SK-N-SH (cell line): Measurements from ENCODE around the gene CCDC78. TPM values are rescaled to one million over a fixed set of nuclear protein-coding genes. Genes with fewer than 3 reads are reported as not detected.
"Not testable (repeated sequence)": the region's sequence is repeated elsewhere in the genome, so short reads cannot be mapped to it uniquely, and the experiment has no call there.

Experiments used
- CTCF ChIA-PET: fragments of 300-600, 350-600 bp; formaldehyde crosslinking; extraction: SDS; loops from one replicate; lab custom pipeline; 2021; lab: Yijun Ruan, JAX
- POLR2A ChIA-PET: fragments of 350-600 bp; sonication (Branson Sonifier 250); formaldehyde crosslinking; extraction: SDS; loops from one replicate; lab custom pipeline; 2020; ENCODE audit warnings: antibody characterized with exemption, inconsistent platforms; lab: Yijun Ruan, JAX
- DNase-seq: peaks from one replicate; pipeline ENCODE4 v3.0.0; 2012
- H2AFZ ChIP-seq: fragments of 200-600 bp; sonication (generic); 2 replicates; pipeline ENCODE4 v1.8.1; 2016; ENCODE audit warnings: antibody characterized with exemption, mild to moderate bottlenecking, low read depth
- H3F3A ChIP-seq: fragments of 200-600 bp; sonication (generic); replicated peaks from 2 replicates; pipeline ENCODE3; 2016; ENCODE audit warnings: antibody characterized with exemption, mild to moderate bottlenecking; ENCODE audit not compliant: insufficient read depth
- H3K27ac ChIP-seq, 2 experiments: fragments of 200-500 bp in 1 of 2; fragments of 200-600 bp in 1 of 2; sonication (Bioruptor generic) in 1 of 2; sonication (generic), shearing (Covaris generic) in 1 of 2; 2 replicates each; pipeline versions ENCODE4 v1.5.1 to v1.6.1; 2014 to 2016; ENCODE audit warnings: low read depth in 2 of 2, inconsistent platforms in 1 of 2, low read length in 1 of 2, mild to moderate bottlenecking in 1 of 2, mixed read lengths in 1 of 2
- H3K27me3 ChIP-seq: fragments of 200-600 bp; sonication (generic), shearing (Covaris generic); 2 replicates; pipeline ENCODE4 v1.6.1; 2016; ENCODE audit warnings: mixed run types; ENCODE audit not compliant: insufficient read depth
- H3K36me3 ChIP-seq, 2 experiments: fragments of 200-500 bp in 1 of 2; fragments of 200-600 bp in 1 of 2; sonication (Bioruptor generic) in 1 of 2; sonication (generic) in 1 of 2; replicated peaks in 1 of 2; 2 replicates each; pipeline versions ENCODE3 to v1.5.1; 2014 to 2016; ENCODE audit warnings: low read length in 1 of 2, mild to moderate bottlenecking in 1 of 2; ENCODE audit not compliant: insufficient read depth in 2 of 2, control insufficient read depth in 1 of 2
- H3K4me1 ChIP-seq, 2 experiments: fragments of 200-500 bp in 1 of 2; fragments of 200-600 bp in 1 of 2; sonication (Bioruptor generic) in 1 of 2; sonication (generic), shearing (Covaris generic) in 1 of 2; 2 replicates each; pipeline versions ENCODE4 v1.5.1 to v1.6.1; 2014 to 2016; ENCODE audit warnings: low read depth in 1 of 2, low read length in 1 of 2, mixed run types in 1 of 2; ENCODE audit not compliant: insufficient read depth in 2 of 2, control insufficient read depth in 1 of 2
- H3K4me2 ChIP-seq: fragments of 200-600 bp; sonication (generic), shearing (Covaris generic); 2 replicates; pipeline ENCODE4 v1.6.1; 2017; ENCODE audit warnings: mixed run types
- H3K4me3 ChIP-seq, 2 experiments: fragments of 200-500 bp in 1 of 2; fragments of 200-600 bp in 1 of 2; sonication (Bioruptor generic) in 1 of 2; sonication (generic), shearing (Covaris generic) in 1 of 2; 2 replicates each; pipeline versions ENCODE4 v1.5.1 to v1.8.1; 2014 to 2016; ENCODE audit warnings: low read depth in 2 of 2, inconsistent platforms in 1 of 2, low read length in 1 of 2, mild to moderate bottlenecking in 1 of 2, mixed read lengths in 1 of 2, moderate library complexity in 1 of 2
- H3K79me2 ChIP-seq: fragments of 200-600 bp; sonication (generic); 2 replicates; pipeline ENCODE4 v1.8.1; 2017; ENCODE audit warnings: mild to moderate bottlenecking; ENCODE audit not compliant: insufficient read depth
- H3K9ac ChIP-seq: fragments of 200-600 bp; sonication (generic); 2 replicates; pipeline ENCODE4 v1.6.1; 2017; ENCODE audit warnings: mixed run types
- H3K9me2 ChIP-seq: fragments of 200-600 bp; sonication (generic); 2 replicates; pipeline ENCODE4 v1.6.1; 2017; ENCODE audit warnings: mixed run types
- H3K9me3 ChIP-seq: fragments of 200-600 bp; sonication (generic); 2 replicates; pipeline ENCODE4 v1.6.1; 2017; ENCODE audit warnings: mixed run types, mild to moderate bottlenecking, moderate library complexity
- H4K20me1 ChIP-seq: fragments of 200-600 bp; sonication (generic); 2 replicates; pipeline ENCODE4 v1.6.1; 2017; ENCODE audit warnings: mild to moderate bottlenecking, mixed run types; ENCODE audit not compliant: insufficient read depth
- CHD2 ChIP-seq: fragments of 150-350 bp; IDR thresholded peaks from 2 replicates; pipeline ENCODE4 v1.6.1; 2018; ENCODE audit warnings: low read length; ENCODE audit not compliant: partially characterized antibody
- ELF1 ChIP-seq: IDR thresholded peaks from 2 replicates; pipeline ENCODE4 v1.4.0; 2012
- EZH2phosphoT487 ChIP-seq: fragments of 200-600 bp; sonication (generic); IDR thresholded peaks from 2 replicates; pipeline ENCODE4 v1.6.1; 2017; ENCODE audit warnings: low read depth, mixed run types, mild to moderate bottlenecking, antibody characterized with exemption, moderate library complexity, borderline replicate concordance
- FOXJ3 ChIP-seq: sonication (generic); formaldehyde crosslinking; IDR thresholded peaks from 2 replicates; pipeline ENCODE4 v1.5.1; 2020; ENCODE audit warnings: mild to moderate bottlenecking, missing genetic modification reagents
- MAX ChIP-seq: IDR thresholded peaks from 2 replicates; pipeline ENCODE4 v1.4.0; 2012; ENCODE audit warnings: low read depth
- NRF1 ChIP-seq: IDR thresholded peaks from 2 replicates; pipeline ENCODE4 v1.6.1; 2012; ENCODE audit warnings: low read depth, mild to moderate bottlenecking, low read length
- RFX5 ChIP-seq: IDR thresholded peaks from 2 replicates; pipeline ENCODE4 v1.6.1; 2012; ENCODE audit warnings: mild to moderate bottlenecking, improper control_type of control experiment, low read length
- RXRA ChIP-seq: IDR thresholded peaks from 2 replicates; pipeline ENCODE4 v1.4.0; 2012; ENCODE audit warnings: low read depth, mild to moderate bottlenecking, borderline replicate concordance
- TAF1 ChIP-seq: IDR thresholded peaks from 2 replicates; pipeline ENCODE4 v1.6.1; 2012; ENCODE audit warnings: low read depth, mild to moderate bottlenecking, low read length, moderate library complexity, borderline replicate concordance
- TCF12 ChIP-seq: IDR thresholded peaks from 2 replicates; pipeline ENCODE4 v1.4.0; 2012
- TEAD4 ChIP-seq: IDR thresholded peaks from 2 replicates; pipeline ENCODE4 v1.4.0; 2012; ENCODE audit warnings: mild to moderate bottlenecking, borderline replicate concordance; ENCODE audit not compliant: insufficient read depth
- USF2 ChIP-seq: fragments of 150-350 bp; IDR thresholded peaks from 2 replicates; pipeline ENCODE4 v1.6.1; 2017; ENCODE audit warnings: antibody characterized with exemption, low read length, low read depth, borderline replicate concordance
- YY1 ChIP-seq: IDR thresholded peaks from 2 replicates; pipeline ENCODE4 v1.4.0; 2012; ENCODE audit warnings: low read depth, mild to moderate bottlenecking
- ZBTB33 ChIP-seq: IDR thresholded peaks from 2 replicates; pipeline ENCODE4 v1.4.0; 2012; ENCODE audit warnings: low read depth, borderline replicate concordance
- WGBS: methylation state at CpG from one replicate; pipeline ENCODE4 v1.1.6; 2017; ENCODE audit warnings: low lambda C conversion rate; 5-methylcytosine and 5-hydroxymethylcytosine counted together
- polyA plus RNA-seq, 3 experiments: library from polyadenylated mRNA; depleted of rRNA; stranded (reverse); fragments of >200 nt; gene quantifications; 2 replicates each; pipeline ENCODE4 v1.2.3, GENCODE V29; 2012

The CCDC78 gene
- polyA plus RNA-seq, 1 of the 3 experiments (the other 2 are of a cell fraction), result 15.4 TPM

DNA sequence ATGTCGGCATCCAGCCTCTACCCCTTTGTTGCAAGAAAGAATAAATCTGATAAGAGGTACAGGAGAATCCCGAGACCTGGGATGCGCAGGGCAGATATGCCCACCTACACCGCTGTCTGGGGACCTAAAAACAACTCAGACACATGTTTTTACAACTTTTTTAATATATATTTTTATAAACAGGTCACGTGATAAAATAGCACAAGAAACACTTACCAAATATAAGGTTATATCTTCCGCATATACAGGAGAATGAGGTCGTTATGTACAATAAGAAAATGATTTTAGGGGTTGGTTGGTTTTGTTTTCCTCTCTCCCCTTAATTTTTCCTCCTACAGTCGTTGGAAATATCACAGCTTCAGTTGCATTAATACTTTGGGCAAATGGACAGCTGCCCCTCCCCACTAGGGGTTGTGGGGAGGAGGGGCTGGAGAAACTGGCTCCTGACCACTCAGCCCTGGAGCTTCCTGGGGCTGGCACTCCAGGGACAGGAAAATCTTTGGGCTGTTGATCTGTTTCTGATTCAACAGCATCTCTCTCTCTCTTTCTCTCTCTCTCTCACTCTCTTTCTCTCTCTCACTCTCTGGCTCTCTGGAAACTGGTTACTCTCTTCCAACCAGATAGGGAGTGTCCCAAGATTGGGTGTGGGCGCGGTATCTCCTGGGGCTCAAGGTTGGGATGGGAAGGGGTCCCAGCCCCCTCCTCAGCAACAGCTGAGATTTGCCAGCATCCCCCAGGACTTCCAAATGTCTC is 33.7 kb downstream of the CCDC78 start:
- no peak for DNase-seq
- CTCF ChIA-PET, result interaction anchor here (0.7 to 0.9 kb wide), 3 partner anchors 11 to 25 kb away, joined by 3 read pairs; no protein-coding TSS in a partner anchor
- H3K4me3 ChIP-seq, result no peak overlapping the region
- no peaks in the 10 kb centered on the region for H3K9me3 ChIP-seq
- 79% methylated on average over 10 of the region's 10 CpGs for WGBS
- H4K20me1 ChIP-seq, result no peaks in the 10 kb centered on the region
- TF ChIP-seq ZBTB33 (no peak), TCF12 (no peak), FOXJ3 (no peak), NRF1 (no peak), TAF1 (no peak)
- POLR2A ChIA-PET, result no interaction called here
- no peaks in the 10 kb centered on the region for H3K27me3 ChIP-seq
- H3K4me2 ChIP-seq, result no peak overlapping the region
- peaks cover 0 to 2% of the 10 kb centered on the region in 2 experiments for H3K36me3 ChIP-seq
- H3K9me2 ChIP-seq, result no peaks in the 10 kb centered on the region
- no peak overlapping the region for H3K27ac ChIP-seq
- H3K79me2 ChIP-seq, result peaks cover 8% of the 10 kb centered on the region; the same call in 1 of the 2 replicates
- peaks cover 9 to 13% of the 10 kb centered on the region in 2 experiments; a peak in 2 of 4 replicates for H3K4me1 ChIP-seq
- no peak overlapping the region for H3K9ac ChIP-seq
- peaks cover 20% of the 10 kb centered on the region for H3F3A ChIP-seq
- no peak overlapping the region for H2AFZ ChIP-seq

DNA sequence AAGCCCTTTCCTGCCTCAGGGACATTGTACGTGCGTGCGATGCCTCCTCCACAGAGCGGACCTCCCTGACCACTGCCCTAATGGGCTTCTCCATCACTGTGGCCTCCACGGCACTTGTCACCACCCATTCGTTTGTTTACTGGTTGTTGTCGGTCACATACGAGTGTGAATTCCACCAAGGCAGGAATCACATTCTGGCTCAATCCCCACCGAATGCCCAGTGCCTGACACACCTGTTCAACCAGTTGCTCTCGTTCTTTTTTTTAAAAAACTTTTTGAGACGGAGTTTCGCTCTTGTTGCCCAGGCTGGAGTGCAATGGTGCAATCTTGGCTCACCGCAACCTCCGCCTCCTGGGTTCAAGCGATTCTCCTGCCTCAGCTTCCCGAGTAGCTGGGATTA is 35.0 kb downstream of the CCDC78 start:
- POLR2A ChIA-PET, result not testable (repeated sequence)
- 83% methylated on average over 16 of the region's 16 CpGs for WGBS

GRCh38 chr16:689175-689897 is 36.9 kb downstream of the CCDC78 start:
- Histone ChIP-seq H3K9me2 (no peaks in the 10 kb centered on the region), H3K4me2 (peak overlapping the region; percentile 100), H3K4me1 (peaks cover 9 to 30% of the 10 kb centered on the region in 2 experiments; a peak in 2 of 4 replicates), H3K36me3 (peaks cover 0 to 16% of the 10 kb centered on the region in 2 experiments), H3K4me3 (peak overlapping the region; percentile 93 to 98), H3F3A (peaks cover 20% of the 10 kb centered on the region), H3K9me3 (no peaks in the 10 kb centered on the region), H3K79me2 (peaks cover 11% of the 10 kb centered on the region; the same call in 1 of the 2 replicates), H3K27me3 (no peaks in the 10 kb centered on the region), H3K27ac (peak overlapping the region; percentile 62 to 82; a peak in 2 of 4 replicates), H4K20me1 (no peaks in the 10 kb centered on the region), H3K9ac (peak overlapping the region; percentile 82), H2AFZ (no peak overlapping the region)
- POLR2A ChIA-PET, result interaction anchor here (1.5 to 1.7 kb wide), 2 partner anchors 8 to 10 kb away, joined by 10 to 12 read pairs; partner anchors contain the start of gene STUB1
- DNase-seq, result no peak
- CTCF ChIA-PET, result interaction anchor here (0.6 to 5.9 kb wide), 14 partner anchors 8 to 529 kb away, joined by 3 to 38 read pairs (median 4); partner anchors contain the start of genes CCDC78, HAGHL, METRN and METTL26
- no peak for TF ChIP-seq ELF1
- no peak for TF ChIP-seq USF2
- no peak for TF ChIP-seq EZH2phosphoT487
- TF ChIP-seq YY1, result no peak
- no peak for TF ChIP-seq RXRA
- no peak for TF ChIP-seq CHD2
- TF ChIP-seq TEAD4, result no peak
- TF ChIP-seq MAX, result no peak
- TF ChIP-seq RFX5, result no peak
- 69% methylated on average over 9 of the region's 26 CpGs for WGBS

More for the DNA sequence above, 35.0 kb downstream of the CCDC78 start:
- DNase-seq, H3K4me3 ChIP-seq, CTCF ChIA-PET, H3K79me2 ChIP-seq, H3K9me2 ChIP-seq, H3K27ac ChIP-seq, H3K9ac ChIP-seq, H3K9me3 ChIP-seq, H3K4me2 ChIP-seq, H3K27me3 ChIP-seq, H4K20me1 ChIP-seq, H2AFZ ChIP-seq: not testable (repeated sequence)
- peaks cover 9 to 13% of the 10 kb centered on the region in 2 experiments; a peak in 2 of 4 replicates for H3K4me1 ChIP-seq
- H3F3A ChIP-seq, result peaks cover 20% of the 10 kb centered on the region
- peaks cover 0 to 13% of the 10 kb centered on the region in 2 experiments for H3K36me3 ChIP-seq
